KMS-11 (cell line): ENCODE data around the gene SLC35D3.

Source experiments
- H2AFZ ChIP-seq: fragments of 200-600 bp; sonication (generic); 2 replicates; pipeline ENCODE4 v1.6.1; 2016; ENCODE audit warnings: antibody characterized with exemption, mixed run types, low read depth
- H3K27ac ChIP-seq: fragments of 200-600 bp; sonication (generic); 2 replicates; pipeline ENCODE4 v1.6.1; 2016; ENCODE audit warnings: mild to moderate bottlenecking, mixed run types
- H3K27me3 ChIP-seq: fragments of 200-600 bp; sonication (generic); 2 replicates; pipeline ENCODE4 v1.6.1; 2017; ENCODE audit warnings: mild to moderate bottlenecking, low read depth, mixed run types, moderate library complexity; ENCODE audit not compliant: insufficient read depth
- H3K36me3 ChIP-seq: fragments of 200-600 bp; sonication (generic); 2 replicates; pipeline ENCODE4 v1.6.1; 2017; ENCODE audit warnings: mild to moderate bottlenecking, mixed run types; ENCODE audit not compliant: insufficient read depth
- H3K4me1 ChIP-seq: fragments of 200-600 bp; sonication (generic); 2 replicates; pipeline ENCODE4 v1.6.1; 2016; ENCODE audit warnings: mild to moderate bottlenecking, low read depth, mixed run types; ENCODE audit not compliant: poor library complexity, severe bottlenecking
- H3K4me2 ChIP-seq: fragments of 200-600 bp; sonication (generic); 2 replicates; pipeline ENCODE4 v1.7.0; 2016; ENCODE audit warnings: mild to moderate bottlenecking, mixed run types
- H3K4me3 ChIP-seq: fragments of 200-600 bp; sonication (generic); IDR thresholded peaks from 2 replicates; pipeline ENCODE4 v1.6.1; 2017; ENCODE audit warnings: low read depth, low read length, mixed read lengths; ENCODE audit not compliant: insufficient read depth
- H3K79me2 ChIP-seq: fragments of 200-600 bp; sonication (generic); 2 replicates; pipeline ENCODE4 v1.6.1; 2016; ENCODE audit warnings: low read depth, mixed run types; ENCODE audit not compliant: insufficient read depth
- H3K9ac ChIP-seq: fragments of 200-600 bp; sonication (generic); 2 replicates; pipeline ENCODE4 v1.6.1; 2016; ENCODE audit warnings: mild to moderate bottlenecking, mixed run types
- H4K20me1 ChIP-seq: fragments of 200-600 bp; sonication (generic); 2 replicates; pipeline ENCODE4 v1.6.1; 2016; ENCODE audit warnings: mild to moderate bottlenecking, mixed run types; ENCODE audit not compliant: insufficient read depth
- TF ChIP-seq, protein P1 (sequence below): fragments of 200-600 bp; sonication (generic); conservative IDR thresholded peaks from 2 replicates; pipeline ENCODE4 v1.6.1; 2017; ENCODE audit warnings: low read depth, mild to moderate bottlenecking, antibody characterized with exemption, low read length, moderate library complexity, mixed read lengths

The SLC35D3 gene

DNA sequence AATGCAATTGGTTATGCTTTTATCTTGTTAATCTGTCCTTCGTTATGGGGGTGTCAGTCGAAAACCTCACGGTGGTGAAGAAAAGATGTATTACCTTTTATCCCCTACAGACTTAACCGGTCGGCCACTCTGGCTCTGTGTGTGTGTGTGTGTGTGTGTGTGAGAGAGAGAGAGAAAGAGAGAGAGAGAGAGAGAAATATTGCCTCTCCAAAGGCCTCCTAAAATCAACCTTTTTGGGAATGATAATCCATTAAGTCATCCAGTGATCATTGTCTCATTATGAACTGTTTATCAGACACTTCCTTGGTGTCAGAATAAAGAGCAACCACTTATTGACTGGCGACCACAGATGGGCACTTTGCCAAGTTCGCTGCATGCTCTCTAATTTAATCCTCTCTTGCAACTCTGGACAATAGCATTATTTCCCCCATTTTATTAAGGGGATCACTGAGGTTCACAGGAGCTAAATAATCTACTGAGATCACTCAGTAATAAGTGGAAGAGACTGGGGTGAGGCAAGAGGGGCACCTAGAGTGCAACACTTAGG, 30.7 kb downstream of the SLC35D3 start:
- Histone ChIP-seq H3K9ac (no peak overlapping the region), H3K79me2 (no peaks in the 10 kb centered on the region), H3K4me1 (no peaks in the 10 kb centered on the region), H3K27me3 (no peaks in the 10 kb centered on the region), H3K4me3 (no peak overlapping the region), H3K36me3 (no peaks in the 10 kb centered on the region), H3K27ac (no peak overlapping the region), H4K20me1 (no peaks in the 10 kb centered on the region), H2AFZ (no peak overlapping the region), H3K4me2 (no peak overlapping the region)
- TF ChIP-seq, protein P1, sequence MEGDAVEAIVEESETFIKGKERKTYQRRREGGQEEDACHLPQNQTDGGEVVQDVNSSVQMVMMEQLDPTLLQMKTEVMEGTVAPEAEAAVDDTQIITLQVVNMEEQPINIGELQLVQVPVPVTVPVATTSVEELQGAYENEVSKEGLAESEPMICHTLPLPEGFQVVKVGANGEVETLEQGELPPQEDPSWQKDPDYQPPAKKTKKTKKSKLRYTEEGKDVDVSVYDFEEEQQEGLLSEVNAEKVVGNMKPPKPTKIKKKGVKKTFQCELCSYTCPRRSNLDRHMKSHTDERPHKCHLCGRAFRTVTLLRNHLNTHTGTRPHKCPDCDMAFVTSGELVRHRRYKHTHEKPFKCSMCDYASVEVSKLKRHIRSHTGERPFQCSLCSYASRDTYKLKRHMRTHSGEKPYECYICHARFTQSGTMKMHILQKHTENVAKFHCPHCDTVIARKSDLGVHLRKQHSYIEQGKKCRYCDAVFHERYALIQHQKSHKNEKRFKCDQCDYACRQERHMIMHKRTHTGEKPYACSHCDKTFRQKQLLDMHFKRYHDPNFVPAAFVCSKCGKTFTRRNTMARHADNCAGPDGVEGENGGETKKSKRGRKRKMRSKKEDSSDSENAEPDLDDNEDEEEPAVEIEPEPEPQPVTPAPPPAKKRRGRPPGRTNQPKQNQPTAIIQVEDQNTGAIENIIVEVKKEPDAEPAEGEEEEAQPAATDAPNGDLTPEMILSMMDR: no peak

DNA sequence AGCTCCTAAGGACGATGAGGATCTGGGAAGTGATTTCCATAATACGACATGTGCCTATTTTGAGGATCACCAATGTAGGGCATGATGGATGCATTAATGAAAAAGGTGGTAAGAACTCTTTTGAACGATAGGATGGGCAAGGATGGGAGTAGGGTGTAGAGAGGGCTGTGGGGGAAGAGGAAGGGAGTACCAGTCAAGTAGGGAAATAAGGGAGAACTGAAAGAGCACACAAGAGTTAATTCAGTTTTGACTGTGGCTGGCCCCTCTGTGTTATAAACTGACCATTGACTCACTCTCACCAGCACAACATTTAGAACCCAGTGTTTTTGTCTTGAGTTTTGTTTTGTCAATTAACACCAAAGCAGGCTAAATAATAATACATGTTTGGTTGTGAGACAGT, 33.0 kb downstream of the SLC35D3 start:
- no peaks in the 10 kb centered on the region for H3K36me3 ChIP-seq
- H2AFZ ChIP-seq: no peak overlapping the region
- TF ChIP-seq, protein P1: no peak
- H3K4me1 ChIP-seq: no peaks in the 10 kb centered on the region
- no peak overlapping the region for H3K4me3 ChIP-seq
- H3K27ac ChIP-seq: no peak overlapping the region
- H3K27me3 ChIP-seq: no peaks in the 10 kb centered on the region
- no peaks in the 10 kb centered on the region for H4K20me1 ChIP-seq
- H3K79me2 ChIP-seq: no peaks in the 10 kb centered on the region
- no peak overlapping the region for H3K9ac ChIP-seq
- no peak overlapping the region for H3K4me2 ChIP-seq

DNA sequence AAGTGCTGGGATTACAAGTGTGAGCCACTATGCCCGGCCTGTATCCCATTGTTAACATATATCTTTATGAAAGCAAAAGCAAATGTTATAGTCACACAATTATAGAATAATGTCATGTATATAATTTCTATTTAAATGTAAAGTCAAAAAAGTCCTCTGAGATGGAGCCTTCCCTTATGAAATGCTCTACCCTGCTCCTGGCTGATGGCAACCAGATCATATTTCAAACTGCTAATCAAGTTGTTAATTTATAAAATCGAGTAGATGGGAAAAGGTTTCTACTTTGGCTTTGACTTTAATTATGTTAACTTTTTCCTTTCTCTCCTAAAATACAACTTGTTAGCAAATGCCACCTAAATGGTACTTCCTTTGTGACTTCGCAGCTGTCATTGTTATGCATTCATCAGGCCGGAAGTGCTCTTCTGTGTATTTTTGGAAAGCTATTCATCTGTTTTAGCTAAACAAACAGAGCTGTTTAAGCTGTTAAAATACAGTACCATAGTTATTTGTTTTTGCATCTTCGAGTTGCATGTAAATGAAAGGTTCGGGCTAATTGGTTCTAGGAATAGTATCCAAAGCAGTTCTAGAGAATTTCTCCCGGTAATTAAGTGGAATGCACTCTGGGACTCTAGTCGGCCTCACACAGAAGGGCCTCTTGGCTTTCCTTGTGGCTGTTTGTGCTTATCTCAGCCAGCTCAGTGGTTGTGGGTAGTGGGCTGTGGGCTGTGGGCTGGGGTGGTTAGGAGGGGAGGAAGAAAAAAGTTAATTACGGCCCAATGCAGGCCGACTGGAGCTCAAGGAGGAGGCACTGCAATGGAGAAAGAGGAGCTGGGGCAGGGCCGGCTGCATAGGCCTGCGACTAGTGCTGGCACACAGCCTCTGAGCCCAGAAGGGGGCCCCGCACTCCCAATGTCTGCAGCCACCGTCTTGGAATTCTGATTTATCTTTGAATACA, 34.8 kb downstream of the SLC35D3 start:
- Histone ChIP-seq H3K4me1 (no peaks in the 10 kb centered on the region), H3K4me2 (no peak overlapping the region), H2AFZ (no peak overlapping the region), H3K27me3 (no peaks in the 10 kb centered on the region), H3K79me2 (no peaks in the 10 kb centered on the region), H3K4me3 (no peak overlapping the region), H3K27ac (no peak overlapping the region), H3K36me3 (no peaks in the 10 kb centered on the region), H4K20me1 (no peaks in the 10 kb centered on the region), H3K9ac (no peak overlapping the region)
- TF ChIP-seq, protein P1: no peak

DNA sequence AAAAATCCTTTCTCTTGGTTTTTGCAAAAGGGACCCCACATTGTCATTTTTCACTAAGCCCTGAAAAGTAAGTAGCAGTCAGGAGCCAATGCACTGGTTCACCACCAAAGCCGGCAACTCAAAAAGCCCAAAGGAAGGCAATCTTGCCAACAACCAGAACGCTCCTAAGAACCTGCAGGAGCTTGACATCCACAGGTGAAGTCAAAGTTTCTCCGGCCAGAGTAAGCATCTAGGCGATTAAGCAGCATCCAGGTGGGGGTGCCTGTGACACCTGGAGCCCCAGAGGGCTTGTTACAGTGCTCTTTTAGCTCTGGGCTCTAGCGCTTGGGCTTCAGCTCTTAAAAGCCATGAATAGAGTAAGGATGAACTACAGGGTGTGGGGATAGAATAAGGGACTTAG, 36.1 kb downstream of the SLC35D3 start:
- no peak overlapping the region for H2AFZ ChIP-seq
- no peaks in the 10 kb centered on the region for H3K27me3 ChIP-seq

More for the DNA sequence above, 36.1 kb downstream of the SLC35D3 start:
- TF ChIP-seq, protein P1: no peak
- H3K4me2 ChIP-seq: no peak overlapping the region
- H3K9ac ChIP-seq: no peak overlapping the region
- H3K79me2 ChIP-seq: no peaks in the 10 kb centered on the region
- no peaks in the 10 kb centered on the region for H4K20me1 ChIP-seq
- H3K27ac ChIP-seq: no peak overlapping the region
- H3K4me1 ChIP-seq: no peaks in the 10 kb centered on the region
- H3K4me3 ChIP-seq: no peak overlapping the region
- H3K36me3 ChIP-seq: no peaks in the 10 kb centered on the region
